ENCODE results near the gene CATSPERD. TPM values are rescaled to one million over a fixed set of nuclear protein-coding genes. Genes with fewer than 3 reads are reported as not detected.

The CATSPERD gene
- total and polyA plus RNA-seq, 2 of the 4 experiments (the other 2 are of a cell fraction) = not detected

- H3K9me3 ChIP-seq (ENCODE audit: control insufficient read depth, insufficient read depth, low read length) = no peaks in the 10 kb centered on the region
- ChIA-PET CTCF (interaction anchor here (0.6 kb wide), 1 partner anchor 9 kb away, joined by 3 read pairs; no protein-coding TSS in a partner anchor), POLR2A (ENCODE audit: unreplicated experiment) (no interaction called here)
- no peaks in the 10 kb centered on the region; the same call in 1 of the 2 replicates for H4K20me1 ChIP-seq (ENCODE audit: insufficient read depth, low read length)
- no peak overlapping the region for H3K18ac ChIP-seq (ENCODE audit: low read depth, low read length)
- in situ Hi-C loops (cut with MboI; ENCODE audit: low sequenced_read_pairs) = no loop called here
- no peak overlapping the region for H3K4me3 ChIP-seq (ENCODE audit: insufficient read depth, low read depth, low read length)
- dilution Hi-C loops (cut with HindIII; ENCODE audit: low sequenced_read_pairs, unreplicated experiment) = no loop called here
- H3K4me1 ChIP-seq (ENCODE audit: control insufficient read depth, insufficient read depth, low read length) = no peaks in the 10 kb centered on the region
- no peaks in the 10 kb centered on the region for H3K79me1 ChIP-seq (ENCODE audit: low read depth in 1 of 2, low read length in 2 of 2)
- no peak for DNase-seq
- H2AFZ ChIP-seq (replicated peaks; ENCODE audit: low read length, poor library complexity) = no peak overlapping the region
- no peak overlapping the region for H3K4me2 ChIP-seq (ENCODE audit: low read depth, low read length)
- H4K91ac ChIP-seq (ENCODE audit: insufficient read depth, low read depth, low read length) = no peak overlapping the region
- no peak overlapping the region for H3K14ac ChIP-seq (replicated peaks; ENCODE audit: low read depth, low read length)
- WGBS, 2 experiments (ENCODE audit: extremely low coverage in 2 of 2, insufficient read length in 1 of 2) = 93% methylated on average over 21 of the region's 48 CpGs; no CpG with 5 or more reads in 1 of the 2 experiments
- H2BK5ac ChIP-seq (ENCODE audit: low read depth, low read length, poor library complexity, severe bottlenecking) = no peak overlapping the region
- H2AK9ac ChIP-seq (replicated peaks; ENCODE audit: low read depth, low read length, poor library complexity) = no peak overlapping the region
- no TSS peak for BruUV-seq (replicated peaks)
- H2BK20ac ChIP-seq (ENCODE audit: low read depth, low read length) = no peak overlapping the region
- no peaks in the 10 kb centered on the region for H3K27me3 ChIP-seq (ENCODE audit: control insufficient read depth, insufficient read depth, low read length)
- peaks cover 35% of the 10 kb centered on the region for H3K36me3 ChIP-seq (ENCODE audit: control insufficient read depth, insufficient read depth, low read length)
- H3K9ac ChIP-seq (ENCODE audit: low read depth, low read length) = no peak overlapping the region
- H2BK15ac ChIP-seq (ENCODE audit: low read depth, low read length) = no peak overlapping the region
- H2AK5ac ChIP-seq (ENCODE audit: low read depth, low read length) = no peak overlapping the region
- no peak overlapping the region for H3K4ac ChIP-seq (ENCODE audit: low read depth, low read length)
- H2BK120ac ChIP-seq (ENCODE audit: low read depth, low read length) = no peak overlapping the region
- H3K27ac ChIP-seq (ENCODE audit: insufficient read depth, low read length) = no peak overlapping the region
- no peak overlapping the region for H3K56ac ChIP-seq (ENCODE audit: extremely low read depth, insufficient read depth, low read length)
- no peak overlapping the region for H3K23ac ChIP-seq (ENCODE audit: low read depth, low read length)
- H3K9me1 ChIP-seq (ENCODE audit: insufficient read depth, low read length) = no peaks in the 10 kb centered on the region
- H4K8ac ChIP-seq (ENCODE audit: low read depth in 2 of 2, low read length in 2 of 2) = no peak overlapping the region
- H4K5ac ChIP-seq (ENCODE audit: low read depth, low read length) = no peak overlapping the region
- no peak for ATAC-seq (ENCODE audit: low read depth)
- intact Hi-C loops (cut with micrococcal nuclease) = no loop called here
- TF ChIP-seq SMC3 (IDR thresholded peaks at IDR 0.05; ENCODE audit: low read depth, low read length) = no peak
- TF ChIP-seq USF2 (IDR thresholded peaks at IDR 0.05; ENCODE audit: low read depth, low read length) = no peak
- TF ChIP-seq FOS (IDR thresholded peaks at IDR 0.05; ENCODE audit: low read depth, low read length) = no peak
- no peak for TF ChIP-seq RAD21 (IDR thresholded peaks at IDR 0.05; ENCODE audit: low read length)
- TF ChIP-seq ELK1 (IDR thresholded peaks at IDR 0.05; ENCODE audit: borderline replicate concordance, low read depth, low read length) = no peak
- no peak for TF ChIP-seq MAZ (IDR thresholded peaks at IDR 0.05; ENCODE audit: borderline replicate concordance, low read depth, low read length)
- TF ChIP-seq RCOR1 (IDR thresholded peaks at IDR 0.05; ENCODE audit: insufficient replicate concordance, low read length) = no peak
- TF ChIP-seq POLR2A (IDR thresholded peaks at IDR 0.05; ENCODE audit: low read depth, low read length) = no peak
- no peak for TF ChIP-seq BHLHE40 (IDR thresholded peaks at IDR 0.05; ENCODE audit: low read depth, low read length)
- no peak for TF ChIP-seq CHD1 (IDR thresholded peaks at IDR 0.05; ENCODE audit: low read depth, low read length)
- no peak for TF ChIP-seq CTCF (conservative IDR thresholded peaks at IDR 0.05; ENCODE audit: low read depth, low read length)
- no peak for TF ChIP-seq MXI1 (IDR thresholded peaks at IDR 0.05; ENCODE audit: borderline replicate concordance, low read depth, low read length)
- no peak for TF ChIP-seq MAFK (IDR thresholded peaks at IDR 0.05; ENCODE audit: low read depth, low read length)
- TF ChIP-seq NFE2L2 (IDR thresholded peaks at IDR 0.05; ENCODE audit: low read depth, low read length) = no peak
These were observed 62.8 kb downstream of the CATSPERD start for GRCh38 chr19:5782945-5783919.
